PC-3 (cell line): ENCODE data around the gene ALDOA. TPM values are rescaled to one million over a fixed set of nuclear protein-coding genes. Genes with fewer than 3 reads are reported as not detected.
A peak's percentile ranks its signal among the peaks of the same experiment; 100 is the strongest.

Experiments
- ATAC-seq: fragments of 200-7000 bp; cut with Tn5 transposase; 2 replicates; pipeline ENCODE4 v1.9.1; 2020; ENCODE audit warnings: mild to moderate bottlenecking, moderate library complexity
- BruUV-seq: library from RNA; stranded (reverse); fragments of 400-500 nt; replicated peaks from 2 replicates; lab custom pipeline; 2021; lab: Mats Ljungman, UMichigan
- CTCF ChIA-PET: fragments of 300-600 bp; sonication (Branson Sonifier 250); formaldehyde crosslinking; loops from one replicate; lab custom pipeline; 2022; ENCODE audit warnings: antibody characterized with exemption; lab: Charles Lee
- POLR2A ChIA-PET: fragments of 300-600 bp; sonication (Branson Sonifier 250); formaldehyde crosslinking; loops from one replicate; lab custom pipeline; 2022; ENCODE audit warnings: antibody characterized with exemption; ENCODE audit not compliant: unreplicated experiment; lab: Charles Lee
- DNase-seq: peaks from one replicate; pipeline ENCODE4 v3.0.0-alpha.2; 2015
- H2AFZ ChIP-seq: fragments of 300-600 bp; sonication (generic); 2 replicates; pipeline ENCODE4 v1.6.0; 2016; ENCODE audit warnings: antibody characterized with exemption, low read length
- H3F3A ChIP-seq: fragments of 300-600 bp; sonication (generic); one replicate; pipeline ENCODE4 v1.6.0; 2017; ENCODE audit warnings: antibody characterized with exemption, low read length, control low read depth, mild to moderate bottlenecking; ENCODE audit not compliant: unreplicated experiment
- H3K27ac ChIP-seq: fragments of 300-600 bp; sonication (generic); 2 replicates; pipeline ENCODE4 v1.5.1; 2016; ENCODE audit warnings: mild to moderate bottlenecking, low read length
- H3K27me3 ChIP-seq: fragments of 300-600 bp; sonication (generic); 2 replicates; pipeline ENCODE4 v1.6.1; 2016; ENCODE audit warnings: low read length, mixed read lengths
- H3K36me3 ChIP-seq: fragments of 300-600 bp; sonication (generic); 2 replicates; pipeline ENCODE4 v1.6.1; 2016; ENCODE audit warnings: low read depth, mixed run types, low read length, mixed read lengths
- H3K4me1 ChIP-seq: fragments of 300-600 bp; sonication (generic); 2 replicates; pipeline ENCODE4 v1.5.1; 2016; ENCODE audit warnings: low read length; ENCODE audit not compliant: insufficient read depth
- H3K4me2 ChIP-seq: fragments of 300-600 bp; sonication (generic); 2 replicates; pipeline ENCODE4 v1.6.0; 2016; ENCODE audit warnings: low read length
- H3K4me3 ChIP-seq: fragments of 300-600 bp; sonication (generic); 2 replicates; pipeline ENCODE4 v1.5.1; 2016; ENCODE audit warnings: mild to moderate bottlenecking, low read length, mixed read lengths
- H3K79me2 ChIP-seq: fragments of 300-600 bp; sonication (generic); 2 replicates; pipeline ENCODE4 v1.6.1; 2017; ENCODE audit warnings: low read length, mixed read lengths
- H3K9ac ChIP-seq: fragments of 300-600 bp; sonication (generic); 2 replicates; pipeline ENCODE4 v1.6.0; 2016; ENCODE audit warnings: mild to moderate bottlenecking, low read length
- H3K9me2 ChIP-seq: fragments of 300-600 bp; sonication (generic); replicated peaks from 2 replicates; pipeline ENCODE4 v1.6.1; 2016; ENCODE audit warnings: mixed run types, low read length, mixed read lengths
- H3K9me3 ChIP-seq: fragments of 300-600 bp; sonication (generic); 2 replicates; pipeline ENCODE4 v1.6.1; 2016; ENCODE audit warnings: low read length, mixed read lengths
- H4K20me1 ChIP-seq: fragments of 300-600 bp; sonication (generic); 2 replicates; pipeline ENCODE4 v1.6.1; 2016; ENCODE audit warnings: low read length, mixed read lengths
- CTCF ChIP-seq: fragments of 300-600 bp; sonication (generic); conservative IDR thresholded peaks from 2 replicates; pipeline ENCODE4 v1.5.1; 2017; ENCODE audit warnings: antibody characterized with exemption, low read depth, mild to moderate bottlenecking, low read length
- EZH2 ChIP-seq: fragments of 300-600 bp; sonication (generic); IDR thresholded peaks from one replicate; pipeline ENCODE4 v1.6.1; 2017; ENCODE audit warnings: antibody characterized with exemption, mild to moderate bottlenecking, low read length; ENCODE audit not compliant: unreplicated experiment
- EZH2phosphoT487 ChIP-seq: fragments of 300-600 bp; sonication (generic); IDR thresholded peaks from 2 replicates; pipeline ENCODE4 v1.6.1; 2018; ENCODE audit warnings: mild to moderate bottlenecking, antibody characterized with exemption, low read length, borderline replicate concordance
- intact Hi-C: fragments of 100-400 bp; cut with micrococcal nuclease; formaldehyde crosslinking; loops from 2 replicates; pipeline ENCODE4 v1.9.0; 2023
- total RNA-seq: library from RNA; depleted of rRNA; stranded (reverse); fragments of >200 nt; gene quantifications from 2 replicates; pipeline ENCODE4 v1.2.3, GENCODE V29; 2014

The ALDOA gene
- total RNA-seq, 1 experiment from 2014 or later, result 2,048 TPM

DNA sequence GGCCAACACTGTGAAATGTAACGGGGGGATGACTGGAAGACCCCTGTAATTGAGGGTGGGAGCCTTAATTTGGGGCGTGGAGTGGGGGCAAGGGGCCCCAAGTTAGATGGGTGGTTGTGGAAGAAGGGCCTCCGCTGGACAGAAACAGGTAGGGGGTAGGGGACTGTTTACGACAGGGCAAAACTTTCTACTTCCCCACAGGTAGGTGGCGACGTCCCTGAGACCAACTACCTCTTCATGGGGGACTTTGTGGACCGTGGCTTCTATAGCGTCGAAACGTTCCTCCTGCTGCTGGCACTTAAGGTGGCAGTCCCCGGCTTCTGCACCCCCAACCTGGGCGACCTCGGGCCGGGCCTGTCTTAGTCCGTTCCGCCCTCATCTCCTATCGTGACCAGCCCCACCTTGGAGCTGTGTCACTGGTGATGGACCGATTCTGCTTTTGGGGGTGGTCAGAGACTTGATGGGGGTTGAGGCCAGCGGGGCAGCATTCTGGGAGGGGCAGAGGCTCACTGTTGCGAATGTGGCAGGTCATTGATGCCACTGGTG is 17.1 kb downstream of the ALDOA start:
- ChIA-PET POLR2A (no interaction called here), CTCF (no interaction called here)
- H3K36me3 ChIP-seq, result peaks cover 10% of the 10 kb centered on the region; the same call in 1 of the 2 replicates

GRCh38 chr16:30083216-30084055 is 17.9 kb downstream of the ALDOA start:
- Histone ChIP-seq H3K4me3 (no peak overlapping the region), H2AFZ (no peak overlapping the region), H3K9me2 (no peaks in the 10 kb centered on the region), H3K27me3 (no peaks in the 10 kb centered on the region), H3K27ac (no peak overlapping the region), H3K79me2 (peaks cover 17% of the 10 kb centered on the region), H3K4me2 (no peak overlapping the region), H3F3A (no peaks in the 10 kb centered on the region), H3K9me3 (no peaks in the 10 kb centered on the region), H3K4me1 (no peaks in the 10 kb centered on the region), H3K36me3 (peaks cover 10% of the 10 kb centered on the region; the same call in 1 of the 2 replicates), H4K20me1 (no peaks in the 10 kb centered on the region), H3K9ac (no peak overlapping the region)
- CTCF ChIA-PET, result no interaction called here
- BruUV-seq, result no TSS peak
- ATAC-seq, result no peak
- TF ChIP-seq EZH2, result no peak
- TF ChIP-seq EZH2phosphoT487, result no peak
- TF ChIP-seq CTCF, result no peak
- POLR2A ChIA-PET, result no interaction called here
- DNase-seq, result no peak
- intact Hi-C loops, result no loop called here

More for the DNA sequence above, 17.1 kb downstream of the ALDOA start:
- H3K4me3 ChIP-seq, result no peak overlapping the region
- peaks cover 5% of the 10 kb centered on the region for H3K4me1 ChIP-seq
- intact Hi-C loops, result no loop called here
- no peak overlapping the region for H3K4me2 ChIP-seq
- BruUV-seq, result no TSS peak
- H3K27me3 ChIP-seq, result no peaks in the 10 kb centered on the region
- H3K9me2 ChIP-seq, result no peaks in the 10 kb centered on the region
- no peak for DNase-seq
- no peaks in the 10 kb centered on the region for H3K9me3 ChIP-seq
- H4K20me1 ChIP-seq, result 0 out of 2 replicates have a peak, but pooled peaks cover 4% of the 10 kb centered on the region
- H3F3A ChIP-seq, result no peaks in the 10 kb centered on the region
- peak; percentile 44 for TF ChIP-seq CTCF
- no peak for TF ChIP-seq EZH2phosphoT487
- no peak overlapping the region for H3K27ac ChIP-seq
- peaks cover 25% of the 10 kb centered on the region for H3K79me2 ChIP-seq
- no peak overlapping the region for H3K9ac ChIP-seq
- no peak overlapping the region for H2AFZ ChIP-seq
- ATAC-seq, result no peak
